Stimulated activated CD4-positive, alpha-beta T cell treated with anti-CD3 and anti-CD28 coated beads, Interleukin-1b, Interleukin-23, amount 100 ng/mL, for 48 hours (primary cell): ENCODE results near the gene RAB25.

Source experiments
- DNase-seq: peaks from one replicate; pipeline ENCODE4 v3.0.0-alpha.2; 2020

The RAB25 gene

DNA sequence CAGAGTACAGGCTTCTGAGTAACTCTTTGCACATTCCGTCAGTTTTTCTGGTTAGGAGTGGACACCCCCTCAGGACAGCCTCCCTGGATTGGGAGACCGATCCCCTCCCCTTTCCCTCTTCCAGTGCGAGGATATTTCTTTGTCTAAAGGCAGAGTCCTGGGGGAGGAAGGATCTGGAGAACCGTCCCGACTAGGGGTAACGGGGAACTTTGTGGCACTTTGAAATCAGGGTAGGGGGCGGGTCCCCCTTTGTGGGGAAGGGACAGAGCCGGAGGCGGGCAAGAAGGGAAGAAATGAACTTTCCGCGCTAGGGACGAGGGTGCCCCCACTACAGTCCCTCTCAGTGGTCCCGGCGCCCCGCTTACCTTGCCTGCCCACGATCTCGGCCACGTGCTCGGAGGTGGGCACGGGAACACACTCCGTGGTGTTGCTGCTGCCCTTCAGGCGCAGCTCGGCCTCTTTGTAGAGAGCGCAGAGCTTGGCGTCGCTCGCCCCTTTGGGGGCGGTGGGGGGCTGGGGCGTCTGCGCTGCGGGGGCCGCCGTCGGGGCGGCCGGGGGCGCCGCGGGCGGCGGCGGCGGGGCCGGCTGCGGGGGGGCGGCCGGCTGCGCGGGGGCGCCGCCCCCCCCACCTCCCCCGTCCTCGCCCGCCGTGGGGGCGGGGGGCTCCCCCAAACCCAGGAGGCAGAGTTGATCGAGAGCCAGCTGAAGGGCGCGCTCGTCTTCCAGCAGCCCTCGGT is 20.4 kb downstream of the RAB25 start:
- no peak for DNase-seq

DNA sequence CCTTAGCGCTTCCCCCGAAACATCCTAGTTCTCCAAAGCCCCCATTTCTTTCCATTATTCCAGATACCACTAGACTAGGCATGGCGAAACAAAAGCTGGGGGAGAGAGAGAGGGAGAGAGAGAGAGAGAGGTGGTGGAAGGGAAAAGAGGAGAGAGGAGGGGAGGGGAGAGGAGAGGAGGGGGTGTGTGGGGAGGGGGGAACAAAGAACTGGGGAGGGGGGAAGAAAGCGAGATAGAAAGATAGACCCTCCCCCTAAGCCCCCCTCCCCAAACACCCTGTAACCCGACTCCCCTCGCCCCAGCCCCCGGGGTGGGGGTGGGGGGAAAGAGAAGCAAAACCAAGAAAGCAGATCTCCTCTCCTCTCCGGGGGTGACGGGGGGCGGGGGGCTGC is 21.0 kb downstream of the RAB25 start:
- DNase-seq = no peak

DNA sequence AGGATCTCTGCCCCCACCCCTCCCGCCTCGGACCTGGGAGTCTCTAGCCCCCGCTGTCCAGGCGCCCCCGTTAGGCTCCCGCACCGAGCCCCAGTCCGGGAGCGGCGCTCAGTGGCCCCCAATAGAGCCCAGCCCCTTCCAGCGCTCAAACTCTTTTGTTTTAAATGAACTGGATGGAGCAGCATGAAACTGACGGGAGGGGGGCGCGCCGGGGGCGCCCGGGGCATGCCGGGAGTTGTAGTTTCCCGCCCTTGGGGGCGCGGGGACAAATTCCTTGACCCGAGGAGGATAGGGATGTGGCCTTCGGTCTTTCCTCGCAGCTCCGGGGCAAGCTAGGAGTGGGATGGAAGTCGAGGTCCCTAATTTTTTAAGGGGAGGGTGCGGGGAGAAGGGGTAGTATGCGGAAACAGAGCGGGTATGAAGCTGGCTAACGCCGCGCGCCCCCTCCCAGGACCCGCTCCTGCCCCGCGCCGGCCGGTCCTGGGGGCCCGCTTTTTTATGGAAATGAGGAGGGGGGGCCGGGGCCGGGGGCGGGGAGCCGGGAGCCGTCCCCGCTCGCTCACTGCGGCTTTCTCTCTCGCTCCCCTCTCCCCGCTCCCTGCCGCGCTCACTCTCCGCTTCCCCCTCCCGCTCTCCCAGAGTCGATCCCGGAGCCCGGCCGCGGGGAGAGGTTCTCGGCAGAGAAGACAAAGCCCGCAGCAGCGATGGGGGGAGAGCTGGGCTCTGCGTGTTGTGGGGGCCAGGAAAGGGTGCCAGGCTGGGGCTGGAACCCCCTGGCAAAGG is 21.5 kb downstream of the RAB25 start, which contains the start of gene MEX3A:
MEX3A (minus strand) TSS at position 157 of the 783 bp plus-strand sequence. CDS start 467 bp downstream, outside the sequence.
- peak; percentile 43 for DNase-seq

GRCh38 chr1:156083800-156084790 is 23.1 kb downstream of the RAB25 start:
- DNase-seq = no peak

GRCh38 chr1:156086256-156086662 is 25.3 kb downstream of the RAB25 start:
- DNase-seq = no peak

DNA sequence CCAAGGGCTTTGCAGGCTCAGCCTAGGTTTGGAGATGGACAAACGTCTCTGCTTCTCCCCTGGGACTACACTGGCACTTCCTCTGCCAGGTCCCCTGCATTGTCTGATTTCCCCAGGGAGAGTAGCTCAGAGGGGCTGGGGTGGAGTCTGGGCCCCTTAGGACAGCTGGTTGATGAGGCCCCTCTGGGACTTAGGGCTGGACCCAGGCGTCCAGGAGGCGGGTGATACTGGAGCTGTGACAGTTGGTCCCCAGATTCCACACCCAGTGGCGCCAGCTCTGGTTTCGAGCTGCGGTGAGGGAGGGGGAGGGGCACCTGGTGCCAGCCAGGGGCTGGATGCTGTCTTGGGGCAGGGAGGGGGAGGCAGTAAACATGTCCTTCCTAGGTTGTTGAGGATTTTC is 28.7 kb downstream of the RAB25 start:
- DNase-seq = no peak

GRCh38 chr1:156090138-156090839 is 29.3 kb downstream of the RAB25 start:
- no peak for DNase-seq

DNA sequence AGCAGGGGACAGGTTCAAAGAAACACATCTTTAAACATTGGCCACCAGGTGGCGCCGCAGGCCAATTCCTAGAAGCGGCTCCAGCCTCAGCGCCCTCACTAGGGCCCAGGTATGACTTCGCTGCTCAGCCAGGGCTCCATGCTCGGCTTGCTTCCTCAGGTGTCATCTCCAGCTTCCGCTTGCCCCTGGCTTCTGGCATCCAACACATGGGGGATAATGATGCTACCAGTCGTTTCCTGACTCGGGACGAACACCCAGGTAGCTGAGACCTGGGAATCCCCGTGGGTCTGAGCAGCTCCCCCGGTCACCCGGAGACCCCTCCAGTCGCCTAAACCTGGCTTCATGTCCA is 29.9 kb downstream of the RAB25 start:
- peak; percentile 89 for DNase-seq

- no peak for DNase-seq
Measured at GRCh38 chr1:156091610-156092009, 30.6 kb downstream of the RAB25 start.

DNA sequence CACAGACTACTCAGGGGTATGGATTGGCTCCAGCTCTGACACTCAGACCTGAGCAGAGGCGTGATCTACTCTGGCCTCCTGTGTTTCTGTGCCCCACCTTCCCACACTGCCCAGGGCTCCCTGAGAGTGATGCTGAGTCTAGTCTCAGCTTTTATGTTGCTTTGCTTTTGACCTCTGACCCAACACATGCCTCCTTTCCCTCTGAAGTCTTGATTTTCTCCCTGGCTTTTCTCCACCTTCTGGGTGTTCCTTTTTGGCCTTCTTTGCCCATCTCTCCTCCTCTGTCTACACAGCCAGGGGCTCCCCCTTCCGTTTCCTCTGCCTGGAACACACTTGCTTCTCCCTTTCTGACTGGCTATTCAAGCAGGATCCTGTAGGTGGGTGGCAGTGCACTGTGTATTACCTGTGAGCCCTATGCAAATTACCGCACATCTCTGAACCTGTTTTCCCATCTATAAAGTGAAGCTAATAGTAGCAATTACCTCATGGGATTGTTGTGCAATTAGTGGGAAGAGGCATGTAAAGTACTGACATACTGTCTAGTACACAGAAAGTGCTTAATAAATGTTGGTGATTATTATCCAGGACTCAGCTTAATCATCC is 35.0 kb downstream of the RAB25 start:
- peak; percentile 30 for DNase-seq

- DNase-seq = peak; percentile 96
Measured at GRCh38 chr1:156096640-156097391, 35.9 kb downstream of the RAB25 start.

DNA sequence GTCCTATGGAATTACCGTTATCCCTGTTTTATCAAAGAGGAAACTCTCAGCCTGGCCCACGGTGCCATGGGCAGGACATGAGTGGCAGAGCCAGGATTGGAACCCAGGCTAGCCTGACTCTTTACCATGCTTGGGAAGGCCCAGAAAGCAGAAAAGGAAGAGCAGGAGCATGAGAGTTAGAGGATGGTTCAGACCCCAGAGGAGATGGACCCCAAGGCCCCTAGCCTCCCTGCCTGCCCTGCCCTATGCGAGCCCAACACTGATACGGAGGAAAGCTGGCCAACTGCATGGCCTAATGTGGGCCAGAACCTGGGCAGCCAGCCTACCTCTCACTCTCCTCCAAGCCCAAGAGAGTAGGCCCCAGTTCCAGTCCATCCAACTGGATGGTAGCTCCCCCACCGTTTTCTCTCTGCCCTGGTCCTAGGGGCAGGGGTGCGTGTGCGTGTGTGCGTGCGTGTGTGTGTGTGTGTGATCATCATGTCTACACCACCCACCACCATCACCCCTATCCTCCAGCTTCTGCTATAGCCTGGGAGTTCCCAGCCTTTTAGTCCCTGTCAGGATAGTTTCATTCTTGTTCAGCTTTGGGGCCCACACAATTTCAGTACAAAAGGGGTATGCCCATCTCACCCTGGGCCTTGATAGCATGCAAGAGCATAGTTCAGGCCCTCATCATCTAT is 36.7 kb downstream of the RAB25 start:
- DNase-seq = peak; percentile 61

- DNase-seq = no peak
Measured at GRCh38 chr1:156098784-156099183, 37.8 kb downstream of the RAB25 start.

- DNase-seq = no peak
Measured at GRCh38 chr1:156099282-156099681, 38.3 kb downstream of the RAB25 start.

GRCh38 chr1:156100205-156100995 is 39.4 kb downstream of the RAB25 start:
- no peak for DNase-seq

DNA sequence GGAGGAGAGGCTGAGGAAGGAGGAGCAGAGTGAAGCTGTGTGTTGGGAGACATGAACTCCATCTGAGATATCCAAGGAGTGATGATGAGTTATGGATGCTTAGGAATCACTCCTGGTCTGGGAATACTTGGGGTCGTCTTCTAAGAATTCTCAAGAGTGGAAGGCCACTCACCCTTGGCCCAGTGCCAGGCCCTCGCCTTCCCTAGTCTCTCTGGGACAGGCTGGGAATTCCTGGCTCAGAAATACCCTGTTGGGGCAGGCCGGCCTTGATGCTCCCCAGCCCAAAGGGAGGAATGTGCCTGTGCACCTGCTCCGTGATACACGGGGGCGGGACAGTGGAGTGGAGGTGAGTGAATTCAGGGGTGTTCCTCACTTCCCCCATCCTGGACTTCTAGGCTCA is 40.9 kb downstream of the RAB25 start:
- DNase-seq = no peak

GRCh38 chr1:156102633-156103511 is 41.9 kb downstream of the RAB25 start:
- no peak for DNase-seq

DNA sequence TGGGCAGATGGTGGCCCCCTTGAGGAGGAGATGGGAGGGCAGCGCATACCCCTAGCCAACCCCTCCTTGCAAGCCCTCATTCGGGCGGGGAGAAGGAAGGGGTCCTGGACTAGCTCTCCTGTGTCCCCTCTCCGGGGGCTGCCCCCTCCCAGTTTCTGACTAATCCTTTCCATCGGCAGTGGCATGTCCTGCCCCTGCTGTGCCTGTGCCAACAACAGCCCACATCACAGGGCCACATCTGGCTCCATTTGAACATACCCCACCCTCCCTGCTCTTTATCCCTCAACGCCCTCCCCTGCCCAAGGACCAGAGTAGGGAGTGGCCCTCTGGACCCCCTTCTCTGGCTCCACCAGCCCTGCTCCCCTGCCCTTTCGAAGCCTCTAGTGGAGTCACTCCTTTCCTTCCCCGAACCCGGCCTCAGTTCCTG is 42.6 kb downstream of the RAB25 start:
- peak; percentile 41 for DNase-seq
